BJ (cell line): Measurements from ENCODE around the gene UNC50. TPM values are rescaled to one million over a fixed set of nuclear protein-coding genes. Genes with fewer than 3 reads are reported as not detected.
"Not testable (repeated sequence)": the region's sequence is repeated elsewhere in the genome, so short reads cannot be mapped to it uniquely, and the experiment has no call there.

Experiments used
- CTCF ChIA-PET: fragments of 350-600 bp; formaldehyde crosslinking; extraction: SDS; loops from one replicate; lab custom pipeline; 2021; ENCODE audit warnings: antibody characterized with exemption, inconsistent platforms; lab: Yijun Ruan, JAX
- POLR2A ChIA-PET: fragments of 300-600 bp; sonication (Branson Sonifier 250); formaldehyde crosslinking; extraction: SDS; loops from one replicate; lab custom pipeline; 2021; ENCODE audit warnings: antibody characterized with exemption; lab: Charles Lee
- DNase-seq: peaks from one replicate; pipeline ENCODE4 v3.0.0-alpha.2; 2011; ENCODE audit warnings: low read depth
- H3K27me3 ChIP-seq: 2 replicates; pipeline ENCODE4 v1.6.0; 2011; ENCODE audit warnings: low read length; ENCODE audit not compliant: control insufficient read depth, insufficient read depth
- H3K36me3 ChIP-seq: 2 replicates; pipeline ENCODE4 v1.5.1; 2011; ENCODE audit warnings: low read length; ENCODE audit not compliant: control insufficient read depth, insufficient read depth
- H3K4me3 ChIP-seq: 2 replicates; pipeline ENCODE4 v1.5.1; 2011; ENCODE audit warnings: low read depth, mild to moderate bottlenecking, control low read depth, low read length
- CTCF ChIP-seq: IDR thresholded peaks from 2 replicates; pipeline ENCODE4 v1.5.1; 2011; ENCODE audit warnings: low read depth, mild to moderate bottlenecking, control low read depth, inconsistent platforms, low read length, moderate library complexity; ENCODE audit not compliant: insufficient read depth
- polyA plus RNA-seq: library from polyadenylated mRNA; depleted of rRNA; stranded (reverse); fragments of >200 nt; gene quantifications from 2 replicates; pipeline ENCODE4 v1.2.3, GENCODE V29; 2011

The UNC50 gene
- polyA plus RNA-seq, 1 experiment: 18.3 TPM

DNA sequence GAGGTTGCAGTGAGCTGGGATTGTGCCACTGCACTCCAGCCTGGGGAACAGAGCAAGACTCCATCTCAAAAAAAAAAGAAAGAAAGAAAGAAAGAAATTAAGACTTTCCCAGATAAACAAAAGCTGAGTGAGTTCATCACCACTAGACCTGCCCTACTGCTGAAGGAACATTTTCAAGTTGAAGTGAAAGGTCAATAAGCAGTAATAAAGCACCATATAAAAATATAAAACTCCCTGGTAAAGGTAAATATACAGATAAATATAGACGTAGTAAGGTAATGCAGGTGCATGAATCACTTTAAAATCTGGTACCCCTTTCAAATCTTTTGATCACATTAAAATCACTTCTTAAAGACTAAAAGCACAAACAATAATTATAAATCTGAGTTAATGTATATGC, 42.6 kb downstream of the UNC50 start:
- CTCF ChIA-PET: interaction anchor here (1.0 kb wide), 1 partner anchor 415 kb away, joined by 6 read pairs; no protein-coding TSS in a partner anchor
- no peak for DNase-seq
- Histone ChIP-seq H3K27me3 (0 out of 2 replicates have a peak, but pooled peaks cover 2% of the 10 kb centered on the region), H3K4me3 (no peak overlapping the region), H3K36me3 (no peaks in the 10 kb centered on the region)
- POLR2A ChIA-PET: no interaction called here
- TF ChIP-seq CTCF: no peak

DNA sequence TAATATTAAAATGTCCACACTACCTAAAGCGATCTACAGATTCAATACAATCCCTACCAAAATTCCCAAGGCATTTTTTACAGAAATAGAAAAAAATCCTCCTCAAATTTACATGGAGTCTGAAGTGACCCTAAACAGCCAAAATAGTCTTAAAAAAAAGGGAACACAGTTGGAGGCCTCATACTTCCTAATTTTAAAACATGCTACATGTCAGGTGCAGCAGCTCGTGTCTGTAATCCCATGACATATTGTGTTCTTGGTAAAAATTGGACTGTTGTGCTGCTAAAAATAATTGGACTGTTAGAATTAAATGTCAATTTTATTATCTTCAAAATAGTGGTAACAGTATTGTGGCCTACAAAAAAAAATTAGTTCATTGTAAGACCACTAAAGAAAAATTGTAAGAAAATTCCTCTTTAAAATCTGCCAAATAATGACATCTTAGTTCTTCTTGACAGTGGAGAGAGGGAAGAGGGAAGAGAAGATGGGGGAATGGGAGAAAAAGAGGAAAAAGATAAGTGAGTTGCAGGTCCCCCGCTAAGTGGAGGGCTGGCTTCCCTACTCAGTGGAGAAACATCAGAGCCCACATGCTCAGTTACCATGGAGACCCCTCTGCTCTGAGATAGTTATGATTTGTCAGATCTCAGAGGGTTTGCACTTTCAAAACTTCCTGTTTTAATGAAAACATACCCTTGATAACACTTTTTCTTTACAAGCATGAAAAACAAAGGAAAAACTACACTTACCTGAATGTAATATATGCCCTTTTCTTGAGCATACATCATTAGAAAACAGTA, 46.5 kb downstream of the UNC50 start:
- ChIA-PET POLR2A (no interaction called here), CTCF (interaction anchor here (0.5 kb wide), 1 partner anchor 242 kb away, joined by 3 read pairs; no protein-coding TSS in a partner anchor)
- no peaks in the 10 kb centered on the region for H3K36me3 ChIP-seq
- H3K4me3 ChIP-seq: no peak overlapping the region
- 0 out of 2 replicates have a peak, but pooled peaks cover 2% of the 10 kb centered on the region for H3K27me3 ChIP-seq
- TF ChIP-seq CTCF: no peak
- DNase-seq: no peak

GRCh38 chr2:98656800-98657199, 48.4 kb downstream of the UNC50 start:
- H3K27me3 ChIP-seq: 0 out of 2 replicates have a peak, but pooled peaks cover 2% of the 10 kb centered on the region
- DNase-seq: no peak
- no peaks in the 10 kb centered on the region for H3K36me3 ChIP-seq
- POLR2A ChIA-PET: no interaction called here
- TF ChIP-seq CTCF: no peak
- CTCF ChIA-PET: interaction anchor here (0.9 to 1.0 kb wide), 2 partner anchors 10 to 307 kb away, joined by 3 read pairs; no protein-coding TSS in a partner anchor
- no peak overlapping the region for H3K4me3 ChIP-seq

DNA sequence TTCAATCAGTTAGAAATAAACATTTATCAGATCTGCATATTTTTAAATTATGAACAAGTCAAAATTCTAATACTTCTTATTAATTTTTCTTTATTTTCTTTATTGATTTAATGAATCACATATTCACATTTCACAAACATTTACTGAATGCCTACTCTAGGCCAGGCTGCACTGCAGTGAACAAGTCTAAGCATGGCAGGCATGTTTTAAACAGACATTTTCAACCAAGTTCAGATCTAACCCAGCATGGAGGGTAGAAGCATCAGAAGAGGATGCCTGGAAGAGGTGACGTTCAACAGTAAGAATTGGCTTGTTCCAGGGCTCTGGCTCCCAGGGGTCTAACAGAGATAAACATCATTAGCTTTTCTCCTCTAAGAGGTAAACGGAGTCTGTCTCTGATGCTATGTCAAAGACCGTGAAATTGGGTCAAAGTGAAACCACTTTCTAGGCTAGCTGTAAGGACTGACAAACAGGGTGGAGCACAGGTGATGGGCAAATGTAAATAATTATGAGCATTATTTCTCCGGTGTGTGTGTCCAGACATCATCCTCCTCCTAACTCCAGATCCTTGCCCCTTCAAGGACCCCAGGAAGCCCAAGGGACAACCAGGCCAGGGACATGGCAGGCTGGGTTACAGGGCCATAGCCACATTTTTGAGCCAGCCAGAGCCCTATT, 50.6 kb downstream of the UNC50 start:
- Histone ChIP-seq H3K27me3 (no peaks in the 10 kb centered on the region), H3K36me3 (no peaks in the 10 kb centered on the region), H3K4me3 (no peak overlapping the region)
- POLR2A ChIA-PET: no interaction called here
- CTCF ChIA-PET: interaction anchor here (2.9 kb wide), 1 partner anchor 10 kb away, joined by 12 read pairs; no protein-coding TSS in a partner anchor
- no peak for TF ChIP-seq CTCF
- no peak for DNase-seq

GRCh38 chr2:98659491-98659840, 51.1 kb downstream of the UNC50 start:
- DNase-seq, H3K36me3 ChIP-seq, H3K4me3 ChIP-seq, POLR2A ChIA-PET, H3K27me3 ChIP-seq: not testable (repeated sequence)
- CTCF ChIA-PET: interaction anchor here (0.6 to 2.9 kb wide), 3 partner anchors 10 to 1691 kb away, joined by 4 to 12 read pairs (median 5); no protein-coding TSS in a partner anchor
